Prostate gland (tissue), 2 donors: ENCODE results near the gene SYT11.

Experiments used
- CTCF ChIP-seq, 4 experiments: fragments of 200-600 bp in 2 of 4; fragments of 450-650 bp in 2 of 4; sonication (generic) in 2 of 4; IDR thresholded peaks; 1 replicate in 3 of 4; 2 replicates in 1 of 4; pipeline ENCODE4 v1.5.1; 2016 to 2019; ENCODE audit warnings: antibody characterized with exemption in 4 of 4, mild to moderate bottlenecking in 2 of 4, moderate library complexity in 2 of 4
- POLR2A ChIP-seq: fragments of 450-650 bp; IDR thresholded peaks from one replicate; pipeline ENCODE4 v1.6.1; 2016; ENCODE audit warnings: antibody characterized with exemption, mild to moderate bottlenecking
- POLR2AphosphoS5 ChIP-seq: sonication (generic); formaldehyde crosslinking; IDR thresholded peaks from one replicate; pipeline ENCODE4 v1.6.1; 2017; ENCODE audit warnings: antibody characterized with exemption

GRCh38 chr1:155911156-155912055 is 52.0 kb downstream of the SYT11 start, which contains the start of gene RIT1:
- peak; percentile 78 for TF ChIP-seq POLR2A
- peak in 1 of 4 experiments; percentile 51 for TF ChIP-seq CTCF (IDR thresholded peaks at IDR 0.05)
- peak; percentile 79 for TF ChIP-seq POLR2AphosphoS5
